ENCODE results near the gene TP53BP2. TPM values are rescaled to one million over a fixed set of nuclear protein-coding genes. Genes with fewer than 3 reads are reported as not detected.

The TP53BP2 gene
- polyA plus RNA-seq, 1 donor from 2014 or later = 25.2 TPM

- Histone ChIP-seq H2AFZ (ENCODE audit: low read depth, low read length) (no peak overlapping the region), H3K9ac (ENCODE audit: low read length) (no peak overlapping the region), H3K9me3 (ENCODE audit: low read length) (no peaks in the 10 kb centered on the region), H3K4me2 (ENCODE audit: low read length) (no peak overlapping the region), H3K27ac (ENCODE audit: low read length) (no peak overlapping the region), H3K27me3 (ENCODE audit: insufficient read depth, low read depth, low read length) (no peaks in the 10 kb centered on the region), H3K9me2 (ENCODE audit: insufficient read depth, low read length) (no peaks in the 10 kb centered on the region), H3K36me3 (ENCODE audit: insufficient read depth, low read length) (no peaks in the 10 kb centered on the region), H3K79me2 (replicated peaks; ENCODE audit: insufficient read depth, low read length) (peaks cover 13% of the 10 kb centered on the region), H3F3A (ENCODE audit: insufficient read depth, low read length, poor library complexity, severe bottlenecking) (peaks cover 12% of the 10 kb centered on the region), H4K20me1 (ENCODE audit: insufficient read depth) (no peaks in the 10 kb centered on the region), H3K4me3 (ENCODE audit: low read length) (no peak overlapping the region)
- no peak for TF ChIP-seq SMC3 (conservative IDR thresholded peaks at IDR 0.05; ENCODE audit: poor library complexity)
These were observed 2.1 kb upstream of the TP53BP2 start for GRCh38 chr1:223847781-223848345.

GRCh38 chr1:223845037-223845809 is 524 bp downstream of the TP53BP2 start:
- TF ChIP-seq MXI1 (conservative IDR thresholded peaks at IDR 0.05; ENCODE audit: poor library complexity, severe bottlenecking) = peak; percentile 60
- TF ChIP-seq TAF1 (IDR thresholded peaks at IDR 0.05; ENCODE audit: low read depth) = no peak
- TF ChIP-seq SMC3 (conservative IDR thresholded peaks at IDR 0.05; ENCODE audit: poor library complexity) = no peak
- peak; percentile 45 for TF ChIP-seq EP300 (conservative IDR thresholded peaks at IDR 0.05; ENCODE audit: poor library complexity, severe bottlenecking)
- TF ChIP-seq CTCF (IDR thresholded peaks at IDR 0.05; ENCODE audit: poor library complexity, severe bottlenecking) = no peak
- TF ChIP-seq EZH2 (IDR thresholded peaks at IDR 0.05; ENCODE audit: borderline replicate concordance, insufficient read depth, low read length, poor library complexity, severe bottlenecking) = no peak
- peak; percentile 11 for TF ChIP-seq REST (IDR thresholded peaks at IDR 0.05; ENCODE audit: borderline replicate concordance)
- TF ChIP-seq RAD21 (conservative IDR thresholded peaks at IDR 0.05) = no peak
- no peak for TF ChIP-seq POLR2AphosphoS5 (IDR thresholded peaks at IDR 0.05)
- peak overlapping the region; percentile 46 for H3K27ac ChIP-seq (ENCODE audit: low read length)
- no peaks in the 10 kb centered on the region for H3K9me2 ChIP-seq (ENCODE audit: insufficient read depth, low read length)
- H3K4me2 ChIP-seq (ENCODE audit: low read length) = peak overlapping the region; percentile 88
- H4K20me1 ChIP-seq (ENCODE audit: insufficient read depth) = no peaks in the 10 kb centered on the region
- H2AFZ ChIP-seq (ENCODE audit: low read depth, low read length) = peak overlapping the region; percentile 66
- peaks cover 12% of the 10 kb centered on the region for H3F3A ChIP-seq (ENCODE audit: insufficient read depth, low read length, poor library complexity, severe bottlenecking)
- H3K36me3 ChIP-seq (ENCODE audit: insufficient read depth, low read length) = no peaks in the 10 kb centered on the region
- H3K4me3 ChIP-seq (ENCODE audit: low read length) = peak overlapping the region; percentile 92
- no peaks in the 10 kb centered on the region for H3K27me3 ChIP-seq (ENCODE audit: insufficient read depth, low read depth, low read length)
- peak overlapping the region; percentile 68 for H3K9ac ChIP-seq (ENCODE audit: low read length)
- H3K79me2 ChIP-seq (replicated peaks; ENCODE audit: insufficient read depth, low read length) = peaks cover 39% of the 10 kb centered on the region
- no peaks in the 10 kb centered on the region for H3K9me3 ChIP-seq (ENCODE audit: low read length)

All from neural cell (in vitro differentiated cells).